ENCODE results near the gene CDX1. TPM values are rescaled to one million over a fixed set of nuclear protein-coding genes. Genes with fewer than 3 reads are reported as not detected.

Gene CDX1
- total RNA-seq, 1 experiment from 2014 or later: not detected

GRCh38 chr5:150161242-150162141, 5.1 kb upstream of the CDX1 start:
- peak; percentile 76 for DNase-seq (ENCODE audit: low read depth)

- DNase-seq (ENCODE audit: low read depth): no peak
Measured at GRCh38 chr5:150162142-150162513, 4.5 kb upstream of the CDX1 start.

- DNase-seq (ENCODE audit: low read depth): no peak
Measured at GRCh38 chr5:150163035-150163434, 3.5 kb upstream of the CDX1 start.

GRCh38 chr5:150163547-150164059, 3.0 kb upstream of the CDX1 start:
- no peak for DNase-seq (ENCODE audit: low read depth)

- no peak for DNase-seq (ENCODE audit: low read depth)
Measured at GRCh38 chr5:150164211-150164980, 2.2 kb upstream of the CDX1 start.

GRCh38 chr5:150166037-150166649, 435 bp upstream of the CDX1 start:
- no peak for DNase-seq (ENCODE audit: low read depth)

- no peak for DNase-seq (ENCODE audit: low read depth)
Measured at GRCh38 chr5:150167512-150167850, 903 bp downstream of the CDX1 start.

- DNase-seq (ENCODE audit: low read depth): no peak
Measured at GRCh38 chr5:150167908-150168307, 1.3 kb downstream of the CDX1 start.

GRCh38 chr5:150168864-150169263, 2.3 kb downstream of the CDX1 start:
- DNase-seq (ENCODE audit: low read depth): no peak

- no peak for DNase-seq (ENCODE audit: low read depth)
Measured at GRCh38 chr5:150172145-150172544, 5.6 kb downstream of the CDX1 start.

GRCh38 chr5:150172556-150172955, 6.0 kb downstream of the CDX1 start:
- no peak for DNase-seq (ENCODE audit: low read depth)

- DNase-seq (ENCODE audit: low read depth): no peak
Measured at GRCh38 chr5:150173161-150173560, 6.6 kb downstream of the CDX1 start.

- DNase-seq (ENCODE audit: low read depth): no peak
Measured at GRCh38 chr5:150174285-150174684, 7.7 kb downstream of the CDX1 start.

GRCh38 chr5:150175076-150175475, 8.5 kb downstream of the CDX1 start:
- DNase-seq (ENCODE audit: low read depth): no peak

GRCh38 chr5:150175536-150175935, 9.0 kb downstream of the CDX1 start:
- DNase-seq (ENCODE audit: low read depth): peak; percentile 48

- no peak for DNase-seq (ENCODE audit: low read depth)
Measured at GRCh38 chr5:150176745-150177477, 10.3 kb downstream of the CDX1 start.

GRCh38 chr5:150177721-150178120, 11.1 kb downstream of the CDX1 start:
- no peak for DNase-seq (ENCODE audit: low read depth)

GRCh38 chr5:150178262-150178661, 11.7 kb downstream of the CDX1 start:
- DNase-seq (ENCODE audit: low read depth): no peak

- DNase-seq (ENCODE audit: low read depth): no peak
Measured at GRCh38 chr5:150179019-150179620, 12.5 kb downstream of the CDX1 start.

- DNase-seq (ENCODE audit: low read depth): no peak
Measured at GRCh38 chr5:150180241-150181026, 13.9 kb downstream of the CDX1 start.

All from HT1080 (cell line).